ENCODE results near the gene EPB42.
"Not testable (repeated sequence)": the region's sequence is repeated elsewhere in the genome, so short reads cannot be mapped to it uniquely, and the experiment has no call there.

Gene EPB42

DNA sequence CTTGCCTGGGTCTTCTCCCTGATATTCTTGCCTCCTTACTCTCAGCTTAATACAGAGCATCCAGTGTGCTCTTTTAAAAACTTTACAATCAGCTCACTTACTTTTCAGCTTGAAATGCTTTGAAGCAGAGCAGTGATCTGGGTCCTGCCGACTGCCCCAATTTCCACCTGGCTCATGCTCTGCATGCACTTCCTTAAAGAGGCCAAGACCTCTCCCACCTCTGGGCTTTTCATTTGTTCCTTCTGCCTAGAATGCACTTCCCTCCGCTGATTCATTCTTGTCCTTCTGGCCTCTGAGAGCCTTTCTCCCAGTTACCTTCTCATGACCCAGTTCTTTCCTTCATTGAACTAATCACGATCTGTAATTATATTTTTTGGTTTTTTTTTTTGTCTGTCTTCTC lies 37.5 kb downstream of the EPB42 start:
- Histone ChIP-seq H3K27ac (ENCODE audit: low read depth, low read length) (no peak overlapping the region), H3K4me1 (ENCODE audit: insufficient read depth, low read length) (peaks cover 4% of the 10 kb centered on the region; the same call in 1 of the 2 replicates), H3K9me3 (ENCODE audit: insufficient read depth, low read depth, low read length) (no peaks in the 10 kb centered on the region), H3K4me3 (ENCODE audit: low read length) (no peak overlapping the region), H3K36me3 (ENCODE audit: insufficient read depth, low read length) (no peaks in the 10 kb centered on the region), H3K9ac (ENCODE audit: low read depth, low read length) (no peak overlapping the region), H3K27me3 (ENCODE audit: insufficient read depth, low read length) (no peaks in the 10 kb centered on the region)
- WGBS, result 90% methylated on average over 3 of the region's 3 CpGs

DNA sequence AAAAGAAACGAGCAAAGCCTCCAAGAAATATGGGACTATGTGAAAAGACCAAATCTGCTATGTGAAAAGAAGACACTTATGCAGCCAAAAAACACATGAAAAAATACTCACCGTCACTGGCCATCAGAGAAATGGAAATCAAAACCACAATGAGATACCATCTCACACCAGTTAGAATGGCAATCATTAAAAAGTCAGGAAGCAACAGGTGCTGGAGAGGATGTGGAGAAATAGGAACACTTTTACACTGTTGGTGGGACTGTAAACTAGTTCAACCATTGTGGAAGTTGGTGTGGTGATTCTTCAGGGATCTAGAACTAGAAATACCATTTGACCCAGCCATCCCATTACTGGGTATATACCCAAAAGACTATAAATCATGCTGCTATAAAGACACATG lies 43.7 kb downstream of the EPB42 start:
- not testable (repeated sequence) for H3K9ac ChIP-seq (ENCODE audit: low read depth, low read length); H3K27ac ChIP-seq (ENCODE audit: low read depth, low read length); H3K4me1 ChIP-seq (ENCODE audit: insufficient read depth, low read length); H3K4me3 ChIP-seq (ENCODE audit: low read length); H3K27me3 ChIP-seq (ENCODE audit: insufficient read depth, low read length)
- Histone ChIP-seq H3K36me3 (ENCODE audit: insufficient read depth, low read length) (peaks cover 10% of the 10 kb centered on the region; the same call in 1 of the 2 replicates), H3K9me3 (ENCODE audit: insufficient read depth, low read depth, low read length) (peaks cover 23% of the 10 kb centered on the region)
- 100% methylated on average over 1 of the region's 2 CpGs for WGBS

DNA sequence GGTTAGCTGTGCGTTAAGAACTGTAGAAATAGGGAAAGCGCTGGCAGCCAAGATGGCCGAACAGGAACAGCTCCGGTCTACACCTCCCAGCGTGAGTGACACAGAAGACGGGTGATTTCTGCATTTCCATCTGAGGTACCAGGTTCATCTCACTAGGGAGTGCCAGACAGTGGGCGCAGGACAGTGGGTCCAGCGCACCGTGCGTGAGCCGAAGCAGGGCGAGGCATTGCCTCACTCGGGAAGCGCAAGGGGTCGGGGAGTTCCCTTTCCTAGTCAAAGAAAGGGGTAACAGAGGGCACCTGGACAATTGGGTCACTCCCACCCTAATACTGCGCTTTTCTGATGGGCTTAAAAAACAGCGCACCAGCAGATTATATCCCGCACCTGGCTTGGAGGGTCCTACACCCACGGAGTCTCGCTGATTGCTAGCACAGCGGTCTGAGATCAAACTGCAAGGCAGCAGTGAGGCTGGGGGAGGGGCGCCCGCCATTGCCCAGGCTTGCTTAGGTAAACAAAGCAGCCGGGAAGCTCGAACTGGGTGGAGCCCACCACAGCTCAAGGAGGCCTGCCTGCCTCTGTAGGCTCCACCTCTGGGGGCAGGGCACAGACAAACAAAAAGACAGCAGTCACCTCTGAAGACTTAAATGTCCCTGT lies 45.0 kb downstream of the EPB42 start:
- H3K9ac ChIP-seq (ENCODE audit: low read depth, low read length); H3K4me1 ChIP-seq (ENCODE audit: insufficient read depth, low read length); H3K4me3 ChIP-seq (ENCODE audit: low read length); H3K27ac ChIP-seq (ENCODE audit: low read depth, low read length); H3K27me3 ChIP-seq (ENCODE audit: insufficient read depth, low read length): not testable (repeated sequence)
- Histone ChIP-seq H3K36me3 (ENCODE audit: insufficient read depth, low read length) (peaks cover 10% of the 10 kb centered on the region; the same call in 1 of the 2 replicates), H3K9me3 (ENCODE audit: insufficient read depth, low read depth, low read length) (peaks cover 27% of the 10 kb centered on the region)
- WGBS, result 98% methylated on average over 21 of the region's 25 CpGs

DNA sequence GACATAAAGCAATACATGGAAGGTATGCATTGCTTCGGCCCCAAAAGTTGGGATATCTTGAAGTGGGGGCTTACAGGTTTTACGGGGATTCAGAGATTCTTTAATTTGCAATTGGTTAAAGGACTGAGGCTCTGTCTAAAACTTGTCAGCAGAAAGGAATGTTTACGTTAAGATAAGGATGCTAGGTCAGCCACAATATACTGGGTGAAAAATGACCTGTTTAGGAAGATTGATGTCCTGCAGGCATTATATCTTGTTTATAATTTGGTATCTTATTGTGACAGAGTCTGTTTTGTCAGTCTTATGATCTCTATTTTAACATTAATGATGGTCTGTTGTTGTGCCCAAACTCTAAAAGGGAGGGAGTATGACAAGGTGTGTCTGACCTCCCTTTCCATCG lies 50.9 kb downstream of the EPB42 start:
- no peak overlapping the region for H3K27ac ChIP-seq (ENCODE audit: low read depth, low read length)
- no peak overlapping the region for H3K4me3 ChIP-seq (ENCODE audit: low read length)
- 89% methylated on average over 4 of the region's 4 CpGs for WGBS
- H3K36me3 ChIP-seq (ENCODE audit: insufficient read depth, low read length), result peaks cover 10% of the 10 kb centered on the region; the same call in 1 of the 2 replicates
- no peak overlapping the region for H3K9ac ChIP-seq (ENCODE audit: low read depth, low read length)
- no peaks in the 10 kb centered on the region for H3K27me3 ChIP-seq (ENCODE audit: insufficient read depth, low read length)
- no peaks in the 10 kb centered on the region for H3K4me1 ChIP-seq (ENCODE audit: insufficient read depth, low read length)
- H3K9me3 ChIP-seq (ENCODE audit: insufficient read depth, low read depth, low read length), result peaks cover 19% of the 10 kb centered on the region; the same call in 1 of the 2 replicates

DNA sequence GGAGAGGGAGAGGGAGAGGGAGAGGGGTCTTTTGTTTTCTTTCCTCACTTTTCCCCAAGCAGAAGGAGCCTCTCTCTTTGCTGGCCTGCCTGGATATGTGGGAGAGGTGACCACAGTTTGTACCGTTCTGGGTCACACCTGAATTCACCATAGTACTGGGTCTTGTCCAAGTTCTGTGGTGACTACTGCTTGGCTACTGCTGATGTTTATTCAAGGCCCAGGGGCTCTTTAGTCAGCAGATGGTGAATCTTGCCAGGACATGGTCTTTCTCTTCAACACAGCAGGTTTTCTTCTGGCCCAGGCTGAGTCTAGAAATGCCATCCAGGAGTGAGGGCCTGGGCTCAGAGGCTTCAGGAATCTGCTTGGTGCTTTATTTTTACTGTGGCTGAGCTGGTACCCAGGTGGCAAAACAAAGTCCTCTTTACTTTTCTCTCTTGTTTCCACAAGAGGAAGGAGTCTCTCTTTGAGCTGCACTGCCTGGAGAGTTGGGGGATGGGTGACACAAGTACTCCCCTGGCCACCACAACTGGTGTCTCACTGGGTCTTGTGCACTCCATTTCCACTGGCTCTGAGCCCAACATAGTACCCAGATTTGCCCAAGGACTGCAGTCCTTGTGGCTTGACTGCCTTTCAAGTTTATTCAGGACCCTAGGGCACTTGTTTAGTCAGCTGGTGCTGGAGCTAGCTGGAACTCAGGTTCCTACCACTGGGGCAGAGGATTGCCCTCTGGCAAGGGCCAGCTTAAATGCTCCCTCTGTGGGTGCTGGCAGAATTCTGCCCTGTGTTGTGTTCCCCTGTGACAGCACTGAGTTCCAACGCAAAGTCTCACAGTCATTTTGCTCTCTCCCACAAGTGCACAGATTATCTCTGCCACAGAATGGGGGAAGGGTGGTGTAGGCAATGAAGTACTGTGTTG lies 52.4 kb downstream of the EPB42 start:
- Histone ChIP-seq H3K9me3 (ENCODE audit: insufficient read depth, low read depth, low read length) (peaks cover 10% of the 10 kb centered on the region; the same call in 1 of the 2 replicates), H3K4me1 (ENCODE audit: insufficient read depth, low read length) (no peaks in the 10 kb centered on the region), H3K27me3 (ENCODE audit: insufficient read depth, low read length) (no peaks in the 10 kb centered on the region), H3K9ac (ENCODE audit: low read depth, low read length) (no peak overlapping the region), H3K36me3 (ENCODE audit: insufficient read depth, low read length) (0 out of 2 replicates have a peak, but pooled peaks cover 3% of the 10 kb centered on the region), H3K27ac (ENCODE audit: low read depth, low read length) (no peak overlapping the region), H3K4me3 (ENCODE audit: low read length) (no peak overlapping the region)
- 82% methylated on average over 2 of the region's 2 CpGs for WGBS

DNA sequence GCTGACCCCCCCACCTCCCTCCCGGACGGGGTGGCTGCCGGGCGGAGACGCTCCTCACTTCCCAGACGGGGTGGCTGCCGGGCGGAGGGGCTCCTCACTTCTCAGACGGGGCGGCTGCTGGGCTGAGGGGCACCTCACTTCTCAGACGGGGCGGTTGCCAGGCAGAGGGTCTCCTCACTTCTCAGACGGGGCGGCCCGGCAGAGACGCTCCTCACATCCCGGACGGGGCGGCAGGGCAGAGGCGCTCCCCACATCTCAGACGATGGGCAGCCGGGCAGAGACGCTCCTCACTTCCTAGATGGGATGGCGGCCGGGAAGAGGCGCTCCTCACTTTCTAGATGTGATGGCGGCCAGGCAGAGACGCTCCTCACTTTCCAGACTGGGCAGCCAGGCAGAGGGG lies 53.6 kb downstream of the EPB42 start:
- H3K9me3 ChIP-seq (ENCODE audit: insufficient read depth, low read depth, low read length); H3K9ac ChIP-seq (ENCODE audit: low read depth, low read length); H3K4me3 ChIP-seq (ENCODE audit: low read length); H3K36me3 ChIP-seq (ENCODE audit: insufficient read depth, low read length); H3K4me1 ChIP-seq (ENCODE audit: insufficient read depth, low read length); H3K27ac ChIP-seq (ENCODE audit: low read depth, low read length); H3K27me3 ChIP-seq (ENCODE audit: insufficient read depth, low read length): not testable (repeated sequence)
- 97% methylated on average over 27 of the region's 28 CpGs for WGBS

DNA sequence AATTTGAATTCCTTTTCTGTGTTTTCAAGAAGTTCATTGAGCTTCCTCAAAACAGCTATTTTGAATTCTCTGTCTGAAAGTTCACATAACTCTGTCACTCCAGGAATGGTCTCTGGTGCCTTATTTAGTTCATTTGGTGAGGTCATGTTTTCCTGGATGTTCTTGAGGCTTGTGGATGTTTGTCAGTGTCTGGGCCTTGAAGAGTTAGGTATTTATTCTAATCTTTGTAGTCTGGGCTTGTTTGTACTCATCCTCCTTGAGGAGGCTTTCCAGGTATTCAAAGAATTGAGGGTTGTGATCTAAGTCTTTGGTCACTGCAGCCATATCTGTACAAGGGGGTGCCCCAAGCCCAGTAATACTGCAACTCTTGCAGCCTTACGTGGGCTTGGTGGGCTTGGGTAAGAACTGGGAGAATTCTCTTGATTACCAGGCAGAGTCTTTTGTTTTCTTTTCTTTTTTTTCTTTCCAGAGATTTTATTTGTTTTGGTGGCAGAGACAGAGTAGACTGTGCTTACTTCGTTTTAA lies 55.0 kb downstream of the EPB42 start:
- Histone ChIP-seq H3K9ac (ENCODE audit: low read depth, low read length) (no peak overlapping the region), H3K9me3 (ENCODE audit: insufficient read depth, low read depth, low read length) (no peaks in the 10 kb centered on the region; the same call in 1 of the 2 replicates), H3K4me3 (ENCODE audit: low read length) (no peak overlapping the region), H3K27me3 (ENCODE audit: insufficient read depth, low read length) (no peaks in the 10 kb centered on the region), H3K36me3 (ENCODE audit: insufficient read depth, low read length) (no peaks in the 10 kb centered on the region), H3K27ac (ENCODE audit: low read depth, low read length) (no peak overlapping the region), H3K4me1 (ENCODE audit: insufficient read depth, low read length) (no peaks in the 10 kb centered on the region)
- WGBS, result 80% methylated on average over 1 of the region's 2 CpGs

DNA sequence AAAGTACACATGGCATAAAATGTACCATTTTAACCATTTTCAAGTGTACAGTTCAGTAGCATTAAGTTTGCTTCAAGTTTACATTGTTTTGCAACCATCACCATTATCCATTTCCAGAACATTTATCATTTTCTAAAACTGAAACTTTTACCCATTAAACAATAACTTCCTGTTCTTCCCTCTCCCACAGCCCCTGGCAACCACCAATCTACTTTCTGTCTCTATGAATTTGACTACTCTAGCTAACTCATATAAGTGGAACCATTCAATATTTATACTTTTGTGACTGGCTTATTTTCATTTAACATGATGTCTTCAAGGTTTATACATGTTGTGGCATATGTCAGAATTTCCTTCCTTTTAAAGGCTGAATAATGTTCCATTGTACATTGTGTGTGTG lies 67.5 kb downstream of the EPB42 start:
- peaks cover 9% of the 10 kb centered on the region for H3K36me3 ChIP-seq (ENCODE audit: insufficient read depth, low read length)
- no peak overlapping the region for H3K27ac ChIP-seq (ENCODE audit: low read depth, low read length)
- no peak overlapping the region for H3K9ac ChIP-seq (ENCODE audit: low read depth, low read length)
- no peaks in the 10 kb centered on the region for H3K4me1 ChIP-seq (ENCODE audit: insufficient read depth, low read length)
- no peaks in the 10 kb centered on the region for H3K27me3 ChIP-seq (ENCODE audit: insufficient read depth, low read length)
- no peak overlapping the region for H3K4me3 ChIP-seq (ENCODE audit: low read length)
- no peaks in the 10 kb centered on the region for H3K9me3 ChIP-seq (ENCODE audit: insufficient read depth, low read depth, low read length)

DNA sequence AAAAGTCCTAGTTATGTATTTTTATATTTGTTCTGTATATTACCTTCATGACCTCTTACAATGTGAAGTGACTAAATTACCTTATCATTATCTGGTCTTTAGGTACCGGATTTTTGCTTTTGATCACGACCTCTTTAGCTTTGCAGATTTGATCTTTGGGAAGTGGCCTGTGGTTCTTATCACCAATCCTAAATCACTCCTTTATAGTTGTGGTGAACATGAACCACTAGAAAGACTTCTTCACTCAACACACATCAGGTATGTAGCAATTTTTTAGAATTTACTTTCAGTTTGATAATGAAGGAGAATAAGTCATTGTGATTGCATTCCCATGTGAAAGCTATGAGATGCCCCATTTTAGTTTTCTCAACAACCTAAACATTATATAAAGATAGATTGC lies 69.1 kb downstream of the EPB42 start:
- Histone ChIP-seq H3K27ac (ENCODE audit: low read depth, low read length) (no peak overlapping the region), H3K9ac (ENCODE audit: low read depth, low read length) (no peak overlapping the region), H3K27me3 (ENCODE audit: insufficient read depth, low read length) (no peaks in the 10 kb centered on the region), H3K9me3 (ENCODE audit: insufficient read depth, low read depth, low read length) (no peaks in the 10 kb centered on the region), H3K36me3 (ENCODE audit: insufficient read depth, low read length) (peaks cover 9% of the 10 kb centered on the region), H3K4me3 (ENCODE audit: low read length) (no peak overlapping the region), H3K4me1 (ENCODE audit: insufficient read depth, low read length) (no peaks in the 10 kb centered on the region)
- 94% methylated on average over 2 of the region's 2 CpGs for WGBS

DNA sequence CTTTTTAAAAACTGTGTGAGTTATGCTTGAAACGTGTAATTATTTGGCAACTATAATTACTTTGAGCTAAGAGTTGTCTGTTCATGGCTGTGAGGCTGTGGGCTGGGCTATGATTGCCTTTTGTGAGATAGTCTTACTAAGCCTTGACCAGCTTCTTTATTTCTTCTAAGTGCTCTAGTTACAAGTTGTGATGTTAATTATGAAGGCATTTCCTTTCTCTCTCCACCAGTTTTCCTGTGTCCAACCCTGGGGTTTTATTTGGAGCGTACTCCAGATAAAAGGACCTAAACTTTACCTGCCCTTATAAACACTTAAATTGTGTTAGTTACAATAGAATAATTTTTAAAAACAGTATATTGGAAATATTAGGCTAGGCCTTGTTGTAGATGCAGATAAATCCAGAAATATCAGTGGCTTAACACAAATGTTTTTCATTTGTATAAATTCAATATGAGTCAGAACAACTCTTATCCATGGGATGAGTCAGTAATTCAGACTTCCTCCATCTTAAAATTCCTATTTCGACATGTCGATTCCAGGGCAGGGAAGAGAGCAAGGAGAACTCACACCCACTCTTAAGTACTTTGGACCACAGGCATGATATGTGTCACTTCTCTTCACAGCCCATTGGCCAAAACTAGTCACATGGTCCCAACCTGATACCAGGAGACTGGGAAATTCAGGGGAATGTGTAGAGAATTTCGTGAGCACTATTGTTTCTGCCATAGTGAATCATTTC lies 70.5 kb downstream of the EPB42 start:
- H3K9ac ChIP-seq (ENCODE audit: low read depth, low read length), result no peak overlapping the region
- no peaks in the 10 kb centered on the region for H3K9me3 ChIP-seq (ENCODE audit: insufficient read depth, low read depth, low read length)
- no peaks in the 10 kb centered on the region for H3K27me3 ChIP-seq (ENCODE audit: insufficient read depth, low read length)
- no peak overlapping the region for H3K27ac ChIP-seq (ENCODE audit: low read depth, low read length)
- no peak overlapping the region for H3K4me3 ChIP-seq (ENCODE audit: low read length)
- WGBS, result 98% methylated on average over 3 of the region's 5 CpGs
- H3K4me1 ChIP-seq (ENCODE audit: insufficient read depth, low read length), result no peaks in the 10 kb centered on the region
- H3K36me3 ChIP-seq (ENCODE audit: insufficient read depth, low read length), result peaks cover 9% of the 10 kb centered on the region
